Choroid plexus epithelial cell (primary cell): ENCODE data around the gene USF3.

Experiments
- DNase-seq: peaks from one replicate; pipeline ENCODE4 v3.0.0-alpha.2; 2010; ENCODE audit warnings: low read depth
- H3K4me3 ChIP-seq: 2 replicates; pipeline ENCODE4 v1.5.1; 2011; ENCODE audit warnings: low read depth, mild to moderate bottlenecking, control low read depth, low read length, moderate library complexity
- TF ChIP-seq, protein P1 (sequence below): conservative IDR thresholded peaks from 2 replicates; pipeline ENCODE4 v1.5.1; 2011; ENCODE audit warnings: low read depth, mild to moderate bottlenecking, control low read depth, inconsistent platforms, low read length, moderate library complexity

USF3 gene

GRCh38 chr3:113664523-113665094 lies 31.8 kb downstream of the USF3 start:
- no peak overlapping the region for H3K4me3 ChIP-seq
- no peak for DNase-seq
- TF ChIP-seq, protein P1, sequence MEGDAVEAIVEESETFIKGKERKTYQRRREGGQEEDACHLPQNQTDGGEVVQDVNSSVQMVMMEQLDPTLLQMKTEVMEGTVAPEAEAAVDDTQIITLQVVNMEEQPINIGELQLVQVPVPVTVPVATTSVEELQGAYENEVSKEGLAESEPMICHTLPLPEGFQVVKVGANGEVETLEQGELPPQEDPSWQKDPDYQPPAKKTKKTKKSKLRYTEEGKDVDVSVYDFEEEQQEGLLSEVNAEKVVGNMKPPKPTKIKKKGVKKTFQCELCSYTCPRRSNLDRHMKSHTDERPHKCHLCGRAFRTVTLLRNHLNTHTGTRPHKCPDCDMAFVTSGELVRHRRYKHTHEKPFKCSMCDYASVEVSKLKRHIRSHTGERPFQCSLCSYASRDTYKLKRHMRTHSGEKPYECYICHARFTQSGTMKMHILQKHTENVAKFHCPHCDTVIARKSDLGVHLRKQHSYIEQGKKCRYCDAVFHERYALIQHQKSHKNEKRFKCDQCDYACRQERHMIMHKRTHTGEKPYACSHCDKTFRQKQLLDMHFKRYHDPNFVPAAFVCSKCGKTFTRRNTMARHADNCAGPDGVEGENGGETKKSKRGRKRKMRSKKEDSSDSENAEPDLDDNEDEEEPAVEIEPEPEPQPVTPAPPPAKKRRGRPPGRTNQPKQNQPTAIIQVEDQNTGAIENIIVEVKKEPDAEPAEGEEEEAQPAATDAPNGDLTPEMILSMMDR = no peak

DNA sequence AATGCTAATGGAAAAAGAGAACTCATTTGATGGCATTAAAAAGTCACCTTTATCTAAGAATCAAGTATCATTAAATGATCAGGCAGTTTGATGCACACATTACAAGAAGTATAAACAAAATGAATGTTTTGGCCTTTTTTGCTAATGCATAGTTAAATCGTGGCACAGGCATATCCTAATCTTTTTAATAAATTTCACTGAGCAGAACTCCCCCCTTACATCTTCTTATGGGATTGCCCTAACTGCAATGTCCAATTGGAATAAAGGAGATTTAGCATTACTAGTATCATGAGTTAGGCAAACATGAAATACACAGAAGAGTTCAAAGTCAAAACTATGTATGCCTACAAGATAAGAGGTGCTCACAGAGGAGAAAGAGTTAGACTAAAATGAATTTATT lies 32.7 kb downstream of the USF3 start:
- no peak for DNase-seq

GRCh38 chr3:113663324-113663750 lies 33.1 kb downstream of the USF3 start:
- no peak overlapping the region for H3K4me3 ChIP-seq
- TF ChIP-seq, protein P1 = no peak
- no peak for DNase-seq

More for the DNA sequence above, 32.7 kb downstream of the USF3 start:
- TF ChIP-seq, protein P1 = no peak
- H3K4me3 ChIP-seq = no peak overlapping the region

GRCh38 chr3:113662824-113663223 lies 33.6 kb downstream of the USF3 start:
- no peak for DNase-seq
- no peak overlapping the region for H3K4me3 ChIP-seq
- TF ChIP-seq, protein P1 = no peak

GRCh38 chr3:113660896-113661295 lies 35.5 kb downstream of the USF3 start:
- no peak overlapping the region for H3K4me3 ChIP-seq
- TF ChIP-seq, protein P1 = no peak
- no peak for DNase-seq

- no peak for DNase-seq
- TF ChIP-seq, protein P1 = no peak
- no peak overlapping the region for H3K4me3 ChIP-seq
Observed at GRCh38 chr3:113660458-113660857, 36.0 kb downstream of the USF3 start.

DNA sequence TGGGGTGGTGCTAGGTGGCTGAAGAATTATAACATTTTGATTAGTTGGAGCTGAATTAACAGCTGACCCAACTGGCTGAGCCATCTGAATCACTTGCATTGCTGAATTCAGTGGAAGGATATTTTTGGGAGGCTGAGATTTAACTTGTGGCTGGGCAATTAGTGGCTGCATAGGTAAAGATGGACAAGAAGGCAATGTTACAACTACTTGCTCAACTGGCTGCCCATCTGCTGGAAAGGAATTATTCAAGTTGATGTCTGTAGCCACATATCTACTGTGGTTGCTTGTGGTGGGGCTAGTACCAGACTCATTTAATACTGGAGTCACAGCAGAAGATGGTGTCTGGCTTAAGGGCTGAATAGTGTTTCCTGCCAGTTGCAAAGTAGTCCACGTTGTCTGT lies 36.4 kb downstream of the USF3 start:
- DNase-seq = no peak
- TF ChIP-seq, protein P1 = no peak
- H3K4me3 ChIP-seq = no peak overlapping the region
